ENCODE measurements around the gene ARID1B. TPM values are rescaled to one million over a fixed set of nuclear protein-coding genes. Genes with fewer than 3 reads are reported as not detected.

Gene ARID1B
- total RNA-seq, 6 experiments from 2014 or later: 23.2 to 35.3 (median 30.7) TPM

DNA sequence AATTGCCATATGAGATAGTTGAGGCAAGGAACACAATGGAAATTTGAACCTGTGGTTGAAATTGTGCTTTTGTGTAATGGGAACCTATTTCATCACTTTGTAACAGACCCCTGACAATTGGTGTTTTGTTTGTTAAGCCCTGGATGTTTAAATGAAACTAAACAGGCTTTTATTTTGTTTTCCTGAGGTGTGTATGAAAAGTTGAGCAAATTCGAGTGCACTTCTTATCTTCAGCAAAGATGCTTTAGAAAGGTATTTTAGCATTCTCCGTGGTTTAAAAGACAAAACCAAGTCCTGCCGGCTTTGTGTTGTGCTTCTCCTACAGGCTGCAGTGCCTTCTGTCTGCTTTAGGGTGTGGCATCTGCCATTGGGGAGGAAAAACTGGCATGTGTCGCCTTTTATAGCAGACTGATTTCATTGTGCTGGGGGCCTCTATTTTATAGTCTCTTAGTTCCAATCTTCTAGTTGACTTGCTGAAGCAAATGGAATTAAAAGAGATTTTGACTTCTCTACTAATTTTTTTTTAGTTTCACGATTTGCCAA, 2.2 kb upstream of the ARID1B start:
- Histone ChIP-seq H3K4me1 (peaks cover 0 to 11% (median 0%) of the 10 kb centered on the region in 4 donors), H3K36me3 (no peaks in the 10 kb centered on the region), H3K4me3 (no peak overlapping the region), H3K9me3 (no peaks in the 10 kb centered on the region), H3K27ac (no peak overlapping the region), H3K27me3 (no peaks in the 10 kb centered on the region)
- ATAC-seq (no peak), DNase-seq (no peak)
- WGBS (ENCODE audit: insufficient coverage, low coverage, low lambda C conversion rate, missing lambda C conversion rate): 46% methylated on average over 5 of the region's 5 CpGs
- no peak for TF ChIP-seq POLR2A (IDR thresholded peaks at IDR 0.05)
- TF ChIP-seq, protein P1, sequence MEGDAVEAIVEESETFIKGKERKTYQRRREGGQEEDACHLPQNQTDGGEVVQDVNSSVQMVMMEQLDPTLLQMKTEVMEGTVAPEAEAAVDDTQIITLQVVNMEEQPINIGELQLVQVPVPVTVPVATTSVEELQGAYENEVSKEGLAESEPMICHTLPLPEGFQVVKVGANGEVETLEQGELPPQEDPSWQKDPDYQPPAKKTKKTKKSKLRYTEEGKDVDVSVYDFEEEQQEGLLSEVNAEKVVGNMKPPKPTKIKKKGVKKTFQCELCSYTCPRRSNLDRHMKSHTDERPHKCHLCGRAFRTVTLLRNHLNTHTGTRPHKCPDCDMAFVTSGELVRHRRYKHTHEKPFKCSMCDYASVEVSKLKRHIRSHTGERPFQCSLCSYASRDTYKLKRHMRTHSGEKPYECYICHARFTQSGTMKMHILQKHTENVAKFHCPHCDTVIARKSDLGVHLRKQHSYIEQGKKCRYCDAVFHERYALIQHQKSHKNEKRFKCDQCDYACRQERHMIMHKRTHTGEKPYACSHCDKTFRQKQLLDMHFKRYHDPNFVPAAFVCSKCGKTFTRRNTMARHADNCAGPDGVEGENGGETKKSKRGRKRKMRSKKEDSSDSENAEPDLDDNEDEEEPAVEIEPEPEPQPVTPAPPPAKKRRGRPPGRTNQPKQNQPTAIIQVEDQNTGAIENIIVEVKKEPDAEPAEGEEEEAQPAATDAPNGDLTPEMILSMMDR (IDR thresholded peaks at IDR 0.05): no peak
- intact Hi-C loops (cut with DNase I): loop anchor here (5.0 to 10.0 kb wide), 3 partner anchors 80 to 210 kb away; no protein-coding TSS in a partner anchor

DNA sequence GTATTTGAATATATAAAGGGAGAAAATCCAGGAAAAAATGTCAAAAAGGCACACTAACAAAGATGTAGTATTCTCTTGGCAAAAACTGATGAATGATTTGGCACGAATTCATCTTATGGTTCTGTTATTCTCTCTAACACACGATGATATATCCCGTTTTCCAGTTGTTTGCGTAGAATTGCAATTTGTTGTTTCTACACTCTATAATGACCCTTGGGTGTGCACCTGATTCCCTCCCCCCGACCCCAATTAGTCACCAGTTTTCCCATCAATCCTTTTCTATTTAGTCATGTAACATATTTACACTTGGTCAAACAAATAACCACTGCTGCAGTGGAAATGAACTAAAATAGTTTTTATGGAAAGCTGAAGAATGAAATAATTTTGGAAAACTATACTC, 1.5 kb upstream of the ARID1B start:
- Histone ChIP-seq H3K27me3 (no peaks in the 10 kb centered on the region), H3K4me1 (peaks cover 0 to 16% (median 0%) of the 10 kb centered on the region in 4 donors), H3K27ac (no peak overlapping the region), H3K9me3 (no peaks in the 10 kb centered on the region), H3K36me3 (no peaks in the 10 kb centered on the region), H3K4me3 (no peak overlapping the region)
- intact Hi-C loops (cut with DNase I): loop anchor here (5.0 to 10.0 kb wide), 3 partner anchors 81 to 211 kb away; no protein-coding TSS in a partner anchor
- DNase-seq (no peak), ATAC-seq (peak in 1 of 4 donors; percentile 2)
- TF ChIP-seq POLR2A (IDR thresholded peaks at IDR 0.05): no peak
- TF ChIP-seq, protein P1 (IDR thresholded peaks at IDR 0.05): no peak
- 35% methylated on average over 5 of the region's 5 CpGs for WGBS (ENCODE audit: insufficient coverage, low coverage, low lambda C conversion rate, missing lambda C conversion rate)

DNA sequence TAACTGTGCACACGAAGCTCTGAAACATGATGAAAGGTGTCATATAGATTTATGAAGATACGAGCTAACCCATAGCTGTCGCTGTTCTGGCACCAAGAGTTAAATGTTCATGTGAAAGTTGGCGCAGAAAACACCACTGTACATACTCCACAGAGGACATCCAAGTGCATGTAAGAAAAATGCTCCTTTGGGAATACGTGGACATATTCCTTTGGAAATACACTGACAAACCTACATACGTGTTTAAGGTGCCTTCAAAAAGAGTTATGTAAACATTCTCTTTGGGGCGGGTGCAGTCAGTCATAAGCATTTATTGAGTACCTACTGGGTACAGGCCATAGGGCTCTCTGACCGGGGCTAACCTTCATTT, 723 bp upstream of the ARID1B start:
- H3K4me3 ChIP-seq: peak overlapping the region; percentile 50 to 66 (median 66)
- DNase-seq (no peak), ATAC-seq (peak in 3 of 4 donors; percentile 1 to 18 (median 5))
- WGBS (ENCODE audit: insufficient coverage, low coverage, low lambda C conversion rate, missing lambda C conversion rate): 2% methylated on average over 8 of the region's 8 CpGs
- no peaks in the 10 kb centered on the region for H3K36me3 ChIP-seq
- no peaks in the 10 kb centered on the region for H3K27me3 ChIP-seq
- no peaks in the 10 kb centered on the region for H3K9me3 ChIP-seq
- H3K27ac ChIP-seq: peak overlapping the region; percentile 97 to 98 (median 97)
- H3K4me1 ChIP-seq: peaks cover 0 to 24% (median 0%) of the 10 kb centered on the region in 4 donors
- TF ChIP-seq POLR2A (IDR thresholded peaks at IDR 0.05): no peak
- TF ChIP-seq, protein P1 (IDR thresholded peaks at IDR 0.05): no peak
- intact Hi-C loops (cut with DNase I): loop anchor here (5.0 to 10.0 kb wide), 3 partner anchors 82 to 212 kb away; no protein-coding TSS in a partner anchor

DNA sequence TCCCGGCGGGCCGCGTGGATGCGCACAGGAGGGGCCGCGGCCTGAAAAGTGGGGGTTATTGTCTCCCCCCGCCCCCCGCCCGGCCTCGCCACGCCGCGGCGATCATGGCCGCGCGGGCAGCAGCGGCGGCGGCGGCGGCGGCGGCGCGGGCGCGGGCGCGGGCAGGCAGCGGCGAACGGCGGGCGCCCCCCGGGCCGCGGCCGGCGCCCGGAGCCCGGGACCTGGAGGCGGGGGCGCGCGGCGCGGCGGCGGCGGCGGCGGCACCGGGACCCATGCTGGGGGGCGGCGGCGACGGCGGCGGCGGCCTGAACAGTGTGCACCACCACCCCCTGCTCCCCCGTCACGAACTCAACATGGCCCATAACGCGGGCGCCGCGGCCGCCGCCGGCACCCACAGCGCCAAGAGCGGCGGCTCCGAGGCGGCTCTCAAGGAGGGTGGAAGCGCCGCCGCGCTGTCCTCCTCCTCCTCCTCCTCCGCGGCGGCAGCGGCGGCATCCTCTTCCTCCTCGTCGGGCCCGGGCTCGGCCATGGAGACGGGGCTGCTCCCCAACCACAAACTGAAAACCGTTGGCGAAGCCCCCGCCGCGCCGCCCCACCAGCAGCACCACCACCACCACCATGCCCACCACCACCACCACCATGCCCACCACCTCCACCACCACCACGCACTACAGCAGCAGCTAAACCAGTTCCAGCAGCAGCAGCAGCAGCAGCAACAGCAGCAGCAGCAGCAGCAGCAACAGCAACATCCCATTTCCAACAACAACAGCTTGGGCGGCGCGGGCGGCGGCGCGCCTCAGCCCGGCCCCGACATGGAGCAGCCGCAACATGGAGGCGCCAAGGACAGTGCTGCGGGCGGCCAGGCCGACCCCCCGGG, 637 bp downstream of the ARID1B start:
- 0% methylated on average over 15 of the region's 113 CpGs for WGBS (ENCODE audit: insufficient coverage, low coverage, low lambda C conversion rate, missing lambda C conversion rate)
- intact Hi-C loops (cut with DNase I): loop anchor here (5.0 to 10.0 kb wide), 3 partner anchors 83 to 213 kb away; no protein-coding TSS in a partner anchor
- Histone ChIP-seq H3K4me1 (peaks cover 0 to 36% (median 0%) of the 10 kb centered on the region in 4 donors), H3K27ac (peak overlapping the region; percentile 97 to 98 (median 97)), H3K9me3 (no peaks in the 10 kb centered on the region), H3K27me3 (no peaks in the 10 kb centered on the region), H3K36me3 (no peaks in the 10 kb centered on the region), H3K4me3 (peak overlapping the region; percentile 53 to 68 (median 66))
- peak; percentile 13 to 42 (median 37) for ATAC-seq
- peak; percentile 69 to 75 (median 71) for DNase-seq
- TF ChIP-seq, protein P1 (IDR thresholded peaks at IDR 0.05): no peak
- no peak for TF ChIP-seq POLR2A (IDR thresholded peaks at IDR 0.05)
